Effector memory CD8-positive, alpha-beta T cell (primary cell): Measurements from ENCODE around the gene HTT.

ENCODE experiments used
- ATAC-seq: fragments of 150-1000 bp; cut with Tn5 transposase; replicated peaks from 2 replicates; pipeline ENCODE4 v1.10.0; 2021; ENCODE audit warnings: mild to moderate bottlenecking, moderate library complexity
- DNase-seq, 3 experiments: peaks; one replicate each; pipeline ENCODE4 v3.0.0; 2021
- H3K27ac Mint-ChIP-seq, 2 donors: one replicate each; pipeline ENCODE4 v1.8.0; 2022; ENCODE audit warnings: mild to moderate bottlenecking in 2 of 2, mixed read lengths in 2 of 2, moderate library complexity in 2 of 2
- H3K27me3 Mint-ChIP-seq, 2 donors: one replicate each; pipeline ENCODE4 v1.8.0; 2022; ENCODE audit warnings: mixed read lengths in 2 of 2
- H3K36me3 Mint-ChIP-seq: one replicate; pipeline ENCODE4 v1.8.0; 2022; ENCODE audit warnings: mild to moderate bottlenecking, moderate library complexity, mixed read lengths; ENCODE audit not compliant: insufficient read depth
- H3K4me1 Mint-ChIP-seq, 2 donors: one replicate each; pipeline ENCODE4 v1.8.0; 2022; ENCODE audit warnings: low read depth in 2 of 2, mixed read lengths in 2 of 2
- H3K4me3 Mint-ChIP-seq, 2 donors: one replicate each; pipeline ENCODE4 v1.8.0; 2022; ENCODE audit warnings: mild to moderate bottlenecking in 2 of 2, mixed read lengths in 2 of 2, moderate library complexity in 2 of 2
- H3K9me3 Mint-ChIP-seq, 2 donors: one replicate each; pipeline ENCODE4 v1.8.0; 2022; ENCODE audit warnings: mixed read lengths in 2 of 2

Gene HTT

DNA sequence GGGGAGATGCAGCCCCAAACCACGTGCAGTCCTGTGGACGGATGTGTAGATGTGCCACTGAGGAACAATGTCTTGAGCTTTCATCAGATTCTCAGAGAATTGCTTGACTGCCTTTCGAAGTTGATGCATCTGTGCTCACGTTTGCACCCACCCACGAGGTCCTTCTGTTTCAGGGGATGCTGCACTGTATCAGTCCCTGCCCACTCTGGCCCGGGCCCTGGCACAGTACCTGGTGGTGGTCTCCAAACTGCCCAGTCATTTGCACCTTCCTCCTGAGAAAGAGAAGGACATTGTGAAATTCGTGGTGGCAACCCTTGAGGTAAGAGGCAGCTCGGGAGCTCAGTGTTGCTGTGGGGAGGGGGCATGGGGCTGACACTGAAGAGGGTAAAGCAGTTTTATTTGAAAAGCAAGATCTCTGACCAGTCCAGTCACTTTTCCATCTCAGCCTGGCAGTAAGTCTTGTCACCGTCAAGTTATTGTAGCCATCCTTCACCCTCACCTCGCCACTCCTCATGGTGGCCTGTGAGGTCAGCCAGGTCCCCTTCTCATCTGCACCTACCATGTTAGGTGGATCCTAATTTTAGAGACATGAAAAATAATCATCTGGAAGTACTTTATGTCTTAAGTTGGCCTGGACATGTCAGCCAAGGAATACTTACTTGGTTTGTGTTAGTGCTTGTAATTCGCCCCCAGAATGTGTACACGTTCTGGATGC is 138.1 kb downstream of the HTT start:
- H3K9me3 Mint-ChIP-seq = no peaks in the 10 kb centered on the region
- no peak overlapping the region for H3K4me3 Mint-ChIP-seq
- DNase-seq (no peak), ATAC-seq (no peak)
- H3K27ac Mint-ChIP-seq = peak overlapping the region in 1 of 2 donors; percentile 52
- no peaks in the 10 kb centered on the region for H3K27me3 Mint-ChIP-seq
- H3K36me3 Mint-ChIP-seq = peaks cover 70% of the 10 kb centered on the region
- no peaks in the 10 kb centered on the region for H3K4me1 Mint-ChIP-seq

DNA sequence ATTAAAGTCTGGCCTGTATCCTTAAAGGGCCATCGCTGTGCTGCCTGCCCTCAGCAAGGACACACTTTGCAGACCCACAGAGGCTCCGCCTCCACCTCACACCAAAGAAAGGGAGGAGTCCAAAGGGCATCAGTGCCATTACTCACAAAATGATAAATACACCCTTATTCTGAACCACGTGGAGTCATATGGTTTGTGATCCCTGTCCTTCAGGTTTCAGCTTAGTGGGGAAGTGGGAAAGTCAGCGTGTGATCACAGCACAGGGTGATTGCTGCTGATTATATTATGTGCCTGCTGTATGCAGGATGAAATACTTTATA is 138.6 kb downstream of the HTT start:
- no peak overlapping the region for H3K4me3 Mint-ChIP-seq
- no peaks in the 10 kb centered on the region for H3K27me3 Mint-ChIP-seq
- no peaks in the 10 kb centered on the region for H3K9me3 Mint-ChIP-seq
- H3K36me3 Mint-ChIP-seq = peaks cover 70% of the 10 kb centered on the region
- H3K27ac Mint-ChIP-seq = peak overlapping the region in 1 of 2 donors; percentile 78
- DNase-seq (no peak), ATAC-seq (no peak)
- H3K4me1 Mint-ChIP-seq = no peaks in the 10 kb centered on the region

- H3K4me1 Mint-ChIP-seq = peaks cover 0 to 5% of the 10 kb centered on the region in 2 donors
- H3K9me3 Mint-ChIP-seq = no peaks in the 10 kb centered on the region
- ATAC-seq = no peak
- H3K27me3 Mint-ChIP-seq = no peaks in the 10 kb centered on the region
- H3K27ac Mint-ChIP-seq = peak overlapping the region in 1 of 2 donors; percentile 78
- no peak for DNase-seq
- H3K36me3 Mint-ChIP-seq = peaks cover 64% of the 10 kb centered on the region
- no peak overlapping the region for H3K4me3 Mint-ChIP-seq
Measured at GRCh38 chr4:3213661-3214250, 139.3 kb downstream of the HTT start.

GRCh38 chr4:3215256-3215655 is 140.8 kb downstream of the HTT start:
- DNase-seq (no peak), ATAC-seq (no peak)
- Mint-ChIP-seq H3K4me3 (no peak overlapping the region), H3K27ac (no peak overlapping the region), H3K4me1 (peaks cover 4 to 14% of the 10 kb centered on the region in 2 donors), H3K9me3 (no peaks in the 10 kb centered on the region), H3K27me3 (no peaks in the 10 kb centered on the region), H3K36me3 (peaks cover 64% of the 10 kb centered on the region)

DNA sequence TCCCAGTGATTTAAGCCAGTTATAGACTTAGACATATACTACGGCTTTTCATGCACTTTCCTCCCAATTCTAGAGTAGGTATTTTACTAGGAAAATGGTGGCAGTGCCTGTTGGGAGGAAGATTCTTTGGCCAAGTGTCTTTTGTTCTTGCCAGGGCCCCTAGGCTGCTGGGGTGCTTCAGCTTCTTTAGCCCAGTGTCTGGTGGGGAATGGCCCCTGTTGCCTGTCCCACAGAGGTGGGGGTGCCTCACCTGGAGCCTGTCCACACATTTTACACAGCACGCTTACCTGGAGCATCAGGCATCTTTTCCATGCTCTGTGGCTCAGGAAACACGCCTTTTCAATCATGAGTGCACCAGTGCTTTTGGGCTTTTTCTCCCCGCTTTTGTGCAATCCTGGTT is 141.3 kb downstream of the HTT start:
- peaks cover 4 to 18% of the 10 kb centered on the region in 2 donors for H3K4me1 Mint-ChIP-seq
- no peak overlapping the region for H3K27ac Mint-ChIP-seq
- H3K9me3 Mint-ChIP-seq = no peaks in the 10 kb centered on the region
- no peaks in the 10 kb centered on the region for H3K27me3 Mint-ChIP-seq
- H3K36me3 Mint-ChIP-seq = peaks cover 60% of the 10 kb centered on the region
- ATAC-seq = no peak
- H3K4me3 Mint-ChIP-seq = no peak overlapping the region
- DNase-seq = no peak

GRCh38 chr4:3217266-3217665 is 142.8 kb downstream of the HTT start:
- no peak for ATAC-seq
- no peak for DNase-seq
- H3K27ac Mint-ChIP-seq = no peak overlapping the region
- H3K36me3 Mint-ChIP-seq = peaks cover 66% of the 10 kb centered on the region
- H3K4me3 Mint-ChIP-seq = no peak overlapping the region
- no peaks in the 10 kb centered on the region for H3K9me3 Mint-ChIP-seq
- H3K4me1 Mint-ChIP-seq = peaks cover 10 to 29% of the 10 kb centered on the region in 2 donors
- H3K27me3 Mint-ChIP-seq = no peaks in the 10 kb centered on the region

GRCh38 chr4:3217771-3218170 is 143.3 kb downstream of the HTT start:
- H3K9me3 Mint-ChIP-seq = no peaks in the 10 kb centered on the region
- H3K27me3 Mint-ChIP-seq = no peaks in the 10 kb centered on the region
- peaks cover 10 to 30% of the 10 kb centered on the region in 2 donors for H3K4me1 Mint-ChIP-seq
- ATAC-seq (no peak), DNase-seq (no peak)
- H3K36me3 Mint-ChIP-seq = peaks cover 62% of the 10 kb centered on the region
- no peak overlapping the region for H3K27ac Mint-ChIP-seq
- H3K4me3 Mint-ChIP-seq = no peak overlapping the region

- H3K27ac Mint-ChIP-seq = peak overlapping the region; percentile 57 to 86
- ATAC-seq (no peak), DNase-seq (no peak)
- H3K27me3 Mint-ChIP-seq = no peaks in the 10 kb centered on the region
- H3K9me3 Mint-ChIP-seq = no peaks in the 10 kb centered on the region
- no peak overlapping the region for H3K4me3 Mint-ChIP-seq
- H3K36me3 Mint-ChIP-seq = peaks cover 54% of the 10 kb centered on the region
- H3K4me1 Mint-ChIP-seq = peaks cover 10 to 30% of the 10 kb centered on the region in 2 donors
Measured at GRCh38 chr4:3218824-3219760, 144.6 kb downstream of the HTT start.

DNA sequence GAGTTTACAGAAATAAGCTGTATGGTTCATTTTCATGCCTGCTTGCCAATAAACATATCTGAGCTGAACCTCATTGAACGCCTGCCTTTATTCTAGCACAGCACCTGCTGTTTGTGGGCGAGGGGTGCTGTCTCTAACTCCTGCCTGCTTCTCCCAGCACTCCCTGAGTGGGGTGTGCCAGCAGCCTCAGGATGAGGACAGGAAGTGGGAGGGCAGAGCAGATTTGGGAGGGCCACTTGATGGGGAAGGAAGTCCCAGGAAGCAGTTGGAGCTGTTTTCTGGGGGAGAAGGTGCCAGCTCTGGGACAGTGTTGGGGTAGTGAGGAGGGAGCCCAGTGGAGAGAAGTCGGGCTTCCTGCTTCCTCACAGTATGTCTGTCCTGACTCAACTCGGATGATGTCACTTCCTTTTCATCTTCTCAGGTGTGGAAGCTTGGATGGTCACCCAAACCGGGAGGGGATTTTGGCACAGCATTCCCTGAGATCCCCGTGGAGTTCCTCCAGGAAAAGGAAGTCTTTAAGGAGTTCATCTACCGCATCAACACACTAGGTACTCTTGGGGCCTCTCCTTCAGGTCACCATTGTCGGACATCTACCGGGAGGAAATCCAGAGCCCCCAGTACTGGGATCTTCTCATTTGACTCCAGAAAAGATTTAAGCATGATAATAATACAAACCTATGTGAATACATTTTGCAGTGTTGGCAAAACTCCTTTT is 145.4 kb downstream of the HTT start:
- H3K4me3 Mint-ChIP-seq = peak overlapping the region in 1 of 2 donors; percentile 35
- DNase-seq (no peak), ATAC-seq (no peak)
- peaks cover 12 to 30% of the 10 kb centered on the region in 2 donors for H3K4me1 Mint-ChIP-seq
- H3K9me3 Mint-ChIP-seq = no peaks in the 10 kb centered on the region
- H3K27ac Mint-ChIP-seq = peak overlapping the region; percentile 57 to 66
- peaks cover 54% of the 10 kb centered on the region for H3K36me3 Mint-ChIP-seq
- H3K27me3 Mint-ChIP-seq = no peaks in the 10 kb centered on the region

GRCh38 chr4:3220476-3221183 is 146.1 kb downstream of the HTT start:
- Mint-ChIP-seq H3K9me3 (no peaks in the 10 kb centered on the region), H3K27ac (peak overlapping the region; percentile 57 to 66), H3K27me3 (no peaks in the 10 kb centered on the region), H3K36me3 (peaks cover 52% of the 10 kb centered on the region), H3K4me3 (peak overlapping the region; percentile 1 to 26), H3K4me1 (peaks cover 12 to 31% of the 10 kb centered on the region in 2 donors)
- ATAC-seq = peak; percentile 42
- no peak for DNase-seq

GRCh38 chr4:3221184-3221494 is 146.7 kb downstream of the HTT start:
- Mint-ChIP-seq H3K27me3 (no peaks in the 10 kb centered on the region), H3K4me1 (peaks cover 12 to 35% of the 10 kb centered on the region in 2 donors), H3K9me3 (no peaks in the 10 kb centered on the region), H3K27ac (peak overlapping the region; percentile 4 to 66), H3K4me3 (peak overlapping the region; percentile 1 to 26), H3K36me3 (peaks cover 52% of the 10 kb centered on the region)
- ATAC-seq (no peak), DNase-seq (no peak)

- peak overlapping the region in 1 of 2 donors; percentile 26 for H3K27ac Mint-ChIP-seq
- no peak overlapping the region for H3K4me3 Mint-ChIP-seq
- peaks cover 12 to 35% of the 10 kb centered on the region in 2 donors for H3K4me1 Mint-ChIP-seq
- DNase-seq = no peak
- H3K27me3 Mint-ChIP-seq = no peaks in the 10 kb centered on the region
- H3K36me3 Mint-ChIP-seq = peaks cover 51% of the 10 kb centered on the region
- no peaks in the 10 kb centered on the region for H3K9me3 Mint-ChIP-seq
- ATAC-seq = no peak
Measured at GRCh38 chr4:3221996-3222395, 147.5 kb downstream of the HTT start.

GRCh38 chr4:3223346-3223745 is 148.9 kb downstream of the HTT start:
- Mint-ChIP-seq H3K9me3 (no peaks in the 10 kb centered on the region), H3K4me3 (no peak overlapping the region), H3K27ac (peak overlapping the region in 1 of 2 donors; percentile 84), H3K36me3 (peaks cover 53% of the 10 kb centered on the region), H3K4me1 (peaks cover 12 to 34% of the 10 kb centered on the region in 2 donors), H3K27me3 (no peaks in the 10 kb centered on the region)
- DNase-seq = no peak
- ATAC-seq = no peak
